H9 (cell line): ENCODE results near the gene DNASE1L3. TPM values are rescaled to one million over a fixed set of nuclear protein-coding genes. Genes with fewer than 3 reads are reported as not detected.

Experiments used
- DNase-seq: peaks from one replicate; pipeline ENCODE4 v3.0.0-alpha.2; 2017
- H2AFZ ChIP-seq: one replicate; pipeline ENCODE4 v1.6.1; 2013; ENCODE audit warnings: mild to moderate bottlenecking, low read length, control low read depth, moderate library complexity
- H2AK5ac ChIP-seq: 2 replicates; pipeline ENCODE4 v1.6.1; 2013; ENCODE audit warnings: low read length, control low read depth, mixed read lengths; ENCODE audit not compliant: insufficient read length
- H2BK120ac ChIP-seq: one replicate; pipeline ENCODE4 v1.6.1; 2013; ENCODE audit warnings: low read depth, mild to moderate bottlenecking, low read length, control low read depth, inconsistent platforms; ENCODE audit not compliant: poor library complexity, severe bottlenecking
- H2BK12ac ChIP-seq: 2 replicates; pipeline ENCODE4 v1.6.1; 2013; ENCODE audit warnings: low read length, control low read depth, mixed read lengths, low read depth; ENCODE audit not compliant: insufficient read length
- H2BK15ac ChIP-seq: 2 replicates; pipeline ENCODE4 v1.6.1; 2013; ENCODE audit warnings: low read depth, low read length, control low read depth
- H2BK20ac ChIP-seq: one replicate; pipeline ENCODE4 v1.6.1; 2013; ENCODE audit warnings: low read depth, mild to moderate bottlenecking, low read length, control low read depth, inconsistent platforms; ENCODE audit not compliant: poor library complexity, severe bottlenecking
- H2BK5ac ChIP-seq: 2 replicates; pipeline ENCODE4 v1.6.1; 2013; ENCODE audit warnings: low read length, control low read depth, mixed read lengths; ENCODE audit not compliant: insufficient read length
- H3K14ac ChIP-seq: 2 replicates; pipeline ENCODE4 v1.6.1; 2013; ENCODE audit warnings: low read length, control low read depth; ENCODE audit not compliant: insufficient read depth
- H3K18ac ChIP-seq: 2 replicates; pipeline ENCODE4 v1.6.1; 2013; ENCODE audit warnings: low read depth, mild to moderate bottlenecking, mixed read lengths, low read length, control low read depth; ENCODE audit not compliant: insufficient read length
- H3K23ac ChIP-seq: 2 replicates; pipeline ENCODE4 v1.6.1; 2013; ENCODE audit warnings: low read length, control low read depth, mixed read lengths, low read depth; ENCODE audit not compliant: insufficient read length
- H3K23me2 ChIP-seq: 2 replicates; pipeline ENCODE4 v1.6.1; 2013; ENCODE audit warnings: low read depth, mild to moderate bottlenecking, mixed read lengths, low read length, control low read depth; ENCODE audit not compliant: insufficient read length, poor library complexity, severe bottlenecking
- H3K27ac ChIP-seq: 2 replicates; pipeline ENCODE4 v1.5.1; 2013; ENCODE audit warnings: low read length, control low read depth, mixed read lengths, low read depth; ENCODE audit not compliant: insufficient read length
- H3K27me3 ChIP-seq: 2 replicates; pipeline ENCODE4 v1.6.1; 2013; ENCODE audit warnings: low read length, control low read depth, inconsistent platforms; ENCODE audit not compliant: insufficient read depth
- H3K4ac ChIP-seq: 2 replicates; pipeline ENCODE4 v1.6.1; 2013; ENCODE audit warnings: low read depth, mild to moderate bottlenecking, control low read depth, inconsistent platforms, low read length, moderate library complexity
- H3K4me1 ChIP-seq: 2 replicates; pipeline ENCODE4 v1.6.1; 2013; ENCODE audit warnings: low read length, control low read depth, inconsistent platforms; ENCODE audit not compliant: insufficient read depth
- H3K4me2 ChIP-seq: 2 replicates; pipeline ENCODE4 v1.6.1; 2013; ENCODE audit warnings: low read length, control low read depth, mixed read lengths; ENCODE audit not compliant: insufficient read length, insufficient read depth
- H3K56ac ChIP-seq: 2 replicates; pipeline ENCODE4 v1.6.1; 2013; ENCODE audit warnings: low read depth, mild to moderate bottlenecking, mixed read lengths, low read length, control low read depth; ENCODE audit not compliant: insufficient read length
- H3K79me1 ChIP-seq: 2 replicates; pipeline ENCODE4 v1.6.1; 2013; ENCODE audit warnings: low read depth, mild to moderate bottlenecking, moderate library complexity, low read length, control low read depth, inconsistent platforms; ENCODE audit not compliant: insufficient read depth, poor library complexity, severe bottlenecking
- H3K79me2 ChIP-seq: 2 replicates; pipeline ENCODE4 v1.6.1; 2013; ENCODE audit warnings: low read length, control low read depth, inconsistent platforms; ENCODE audit not compliant: insufficient read depth
- H3K9ac ChIP-seq: 2 replicates; pipeline ENCODE4 v1.6.1; 2013; ENCODE audit warnings: low read length, control low read depth, mixed read lengths; ENCODE audit not compliant: insufficient read length; ENCODE audit errors: extremely low read depth
- H3K9me3 ChIP-seq: one replicate; pipeline ENCODE4 v1.6.1; 2013; ENCODE audit warnings: low read depth, low read length, inconsistent platforms; ENCODE audit not compliant: control insufficient read depth
- H3T11ph ChIP-seq: one replicate; pipeline ENCODE4 v1.6.1; 2013; ENCODE audit warnings: mild to moderate bottlenecking, low read length, control low read depth, inconsistent platforms
- H4K20me1 ChIP-seq: one replicate; pipeline ENCODE4 v1.6.1; 2013; ENCODE audit not compliant: control insufficient read depth, insufficient read length, insufficient read depth
- H4K5ac ChIP-seq: 2 replicates; pipeline ENCODE4 v1.6.1; 2013; ENCODE audit warnings: low read depth, mild to moderate bottlenecking, mixed read lengths, low read length, control low read depth; ENCODE audit not compliant: insufficient read length
- H4K8ac ChIP-seq: replicated peaks from 2 replicates; pipeline ENCODE4 v1.6.1; 2013; ENCODE audit warnings: low read length, control low read depth, mixed read lengths, low read depth; ENCODE audit not compliant: insufficient read length
- H4K91ac ChIP-seq: 2 replicates; pipeline ENCODE4 v1.6.1; 2013; ENCODE audit warnings: low read depth, mild to moderate bottlenecking, moderate library complexity, mixed read lengths, low read length, control low read depth; ENCODE audit not compliant: insufficient read length
- H3K27ac Mint-ChIP-seq, 3 experiments: 2 replicates in 2 of 3; 3 replicates in 1 of 3; pipeline ENCODE4 v1.8.0; 2020 to 2021; ENCODE audit warnings: mixed read lengths in 3 of 3, mild to moderate bottlenecking in 1 of 3, moderate library complexity in 1 of 3
- H3K27me3 Mint-ChIP-seq: 2 replicates; pipeline ENCODE4 v1.8.0; 2021; ENCODE audit warnings: low read depth, mild to moderate bottlenecking, moderate library complexity, mixed read lengths
- H3K36me3 Mint-ChIP-seq, 3 experiments: 2 replicates in 2 of 3; 3 replicates in 1 of 3; pipeline ENCODE4 v1.8.0; 2020 to 2021; ENCODE audit warnings: low read depth in 3 of 3, mixed read lengths in 3 of 3; ENCODE audit not compliant: insufficient read depth in 1 of 3
- H3K4me1 Mint-ChIP-seq, 2 experiments: 2 replicates each; pipeline ENCODE4 v1.8.0; 2020; ENCODE audit warnings: mixed read lengths in 2 of 2
- H3K4me3 Mint-ChIP-seq, 2 experiments: 2 replicates in 1 of 2; 3 replicates in 1 of 2; pipeline ENCODE4 v1.8.0; 2020 to 2021; ENCODE audit warnings: mild to moderate bottlenecking in 2 of 2, mixed read lengths in 2 of 2, moderate library complexity in 1 of 2
- H3K9me3 Mint-ChIP-seq, 2 experiments: 2 replicates in 1 of 2; 3 replicates in 1 of 2; pipeline ENCODE4 v1.8.0; 2020; ENCODE audit warnings: mild to moderate bottlenecking in 2 of 2, mixed read lengths in 2 of 2, moderate library complexity in 1 of 2
- WGBS: extraction: QIAGEN DNeasy Blood & Tissue Kit; methylation state at CpG from one replicate; pipeline ENCODE4 v1.1.7; 2013; ENCODE audit warnings: missing lambda C conversion rate, low lambda C conversion rate, mixed read lengths; ENCODE audit not compliant: insufficient read length; ENCODE audit errors: extremely low coverage; 5-methylcytosine and 5-hydroxymethylcytosine counted together
- total RNA-seq: library from RNA; stranded (reverse); gene quantifications from 2 replicates; pipeline ENCODE4 v1.2.1, GENCODE V29; 2021
- TF ChIP-seq, protein P1 (sequence below): fragments of 200-600 bp; sonication (generic); conservative IDR thresholded peaks from 3 replicates; pipeline ENCODE4 v1.8.0; 2021; ENCODE audit warnings: antibody characterized with exemption, mild to moderate bottlenecking

Gene DNASE1L3
- total RNA-seq, 1 experiment from 2014 or later: not detected

DNA sequence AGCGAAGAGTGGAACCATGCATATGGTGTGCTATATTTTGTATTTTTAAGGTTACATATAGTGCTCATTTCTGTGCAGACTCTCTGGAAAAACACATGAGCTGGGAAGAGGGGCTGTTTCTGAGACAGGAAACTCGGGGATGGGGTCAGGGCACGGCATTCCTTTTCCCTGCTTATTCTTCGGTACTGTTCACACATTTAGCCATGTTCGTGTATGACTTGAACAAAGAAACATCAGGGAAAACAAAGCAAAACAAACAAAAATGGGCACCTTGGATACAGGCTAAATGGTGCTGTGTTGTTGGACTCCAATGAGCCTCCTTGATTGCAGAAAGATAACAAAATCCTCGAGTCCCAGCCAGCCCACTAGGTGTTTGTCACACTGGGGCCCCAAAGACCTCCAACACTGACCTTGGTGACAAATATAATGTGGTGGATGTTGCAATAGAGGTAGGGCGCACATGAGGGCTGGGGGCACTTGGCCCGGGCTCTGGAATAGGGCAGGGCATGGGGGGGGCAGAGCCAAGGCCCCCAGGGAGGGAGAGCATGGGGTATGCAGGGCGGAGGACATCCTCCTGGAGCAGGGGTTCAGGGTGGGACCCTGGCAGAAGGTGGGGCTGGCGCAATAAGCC, 19.3 kb downstream of the DNASE1L3 start:
- H3K4me2 ChIP-seq: no peak overlapping the region
- no peak overlapping the region for H3K23ac ChIP-seq
- H3K27ac ChIP-seq: no peak overlapping the region
- no peak overlapping the region for H2BK20ac ChIP-seq
- Mint-ChIP-seq H3K4me3 (no peak overlapping the region), H3K4me1 (peaks cover 10 to 11% of the 10 kb centered on the region in 2 experiments), H3K36me3 (no peaks in the 10 kb centered on the region), H3K9me3 (0 out of 5 replicates have a peak, but pooled peaks cover 0 to 2% of the 10 kb centered on the region in 2 experiments), H3K27ac (no peak overlapping the region), H3K27me3 (no peaks in the 10 kb centered on the region)
- no peaks in the 10 kb centered on the region for H3K23me2 ChIP-seq
- no peak overlapping the region for H3K14ac ChIP-seq
- no CpG with 5 or more reads among the region's 10 CpGs for WGBS
- H2BK5ac ChIP-seq: no peak overlapping the region
- no peak overlapping the region for H3K18ac ChIP-seq
- TF ChIP-seq, protein P1, sequence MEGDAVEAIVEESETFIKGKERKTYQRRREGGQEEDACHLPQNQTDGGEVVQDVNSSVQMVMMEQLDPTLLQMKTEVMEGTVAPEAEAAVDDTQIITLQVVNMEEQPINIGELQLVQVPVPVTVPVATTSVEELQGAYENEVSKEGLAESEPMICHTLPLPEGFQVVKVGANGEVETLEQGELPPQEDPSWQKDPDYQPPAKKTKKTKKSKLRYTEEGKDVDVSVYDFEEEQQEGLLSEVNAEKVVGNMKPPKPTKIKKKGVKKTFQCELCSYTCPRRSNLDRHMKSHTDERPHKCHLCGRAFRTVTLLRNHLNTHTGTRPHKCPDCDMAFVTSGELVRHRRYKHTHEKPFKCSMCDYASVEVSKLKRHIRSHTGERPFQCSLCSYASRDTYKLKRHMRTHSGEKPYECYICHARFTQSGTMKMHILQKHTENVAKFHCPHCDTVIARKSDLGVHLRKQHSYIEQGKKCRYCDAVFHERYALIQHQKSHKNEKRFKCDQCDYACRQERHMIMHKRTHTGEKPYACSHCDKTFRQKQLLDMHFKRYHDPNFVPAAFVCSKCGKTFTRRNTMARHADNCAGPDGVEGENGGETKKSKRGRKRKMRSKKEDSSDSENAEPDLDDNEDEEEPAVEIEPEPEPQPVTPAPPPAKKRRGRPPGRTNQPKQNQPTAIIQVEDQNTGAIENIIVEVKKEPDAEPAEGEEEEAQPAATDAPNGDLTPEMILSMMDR: no peak
- no peak overlapping the region for H2AK5ac ChIP-seq
- no peak overlapping the region for H2BK120ac ChIP-seq
- no peak overlapping the region for H2BK15ac ChIP-seq
- H3T11ph ChIP-seq: no peak overlapping the region
- peaks cover 2% of the 10 kb centered on the region; the same call in 1 of the 2 replicates for H3K4me1 ChIP-seq
- H4K5ac ChIP-seq: no peak overlapping the region
- no peak overlapping the region for H4K8ac ChIP-seq
- H4K91ac ChIP-seq: no peak overlapping the region
- H3K4ac ChIP-seq: no peak overlapping the region
- no peaks in the 10 kb centered on the region for H3K27me3 ChIP-seq
- no peak overlapping the region for H2AFZ ChIP-seq
- H4K20me1 ChIP-seq: no peaks in the 10 kb centered on the region
- DNase-seq: no peak
- no peaks in the 10 kb centered on the region for H3K79me1 ChIP-seq
- no peaks in the 10 kb centered on the region for H3K9me3 ChIP-seq
- no peaks in the 10 kb centered on the region for H3K79me2 ChIP-seq
- H2BK12ac ChIP-seq: no peak overlapping the region
- H3K56ac ChIP-seq: no peak overlapping the region
- no peak overlapping the region for H3K9ac ChIP-seq
